MM.1S (cell line): Measurements from ENCODE around the gene NSUN7.

Source experiments
- DNase-seq: peaks from one replicate; pipeline ENCODE4 v3.0.0-alpha.2; 2015
- H2AFZ ChIP-seq: fragments of 300-600 bp; sonication (generic); 2 replicates; pipeline ENCODE4 v1.6.0; 2016; ENCODE audit warnings: antibody characterized with exemption, low read length
- H3F3A ChIP-seq: fragments of 300-600 bp; sonication (generic); 2 replicates; pipeline ENCODE4 v1.6.1; 2016; ENCODE audit warnings: mild to moderate bottlenecking, antibody characterized with exemption, low read length, moderate library complexity, mixed read lengths; ENCODE audit not compliant: insufficient read depth
- H3K27ac ChIP-seq: fragments of 300-600 bp; sonication (generic); 2 replicates; pipeline ENCODE4 v1.5.1; 2016; ENCODE audit warnings: mild to moderate bottlenecking, low read length
- H3K27me3 ChIP-seq: fragments of 300-600 bp; sonication (generic); replicated peaks from 2 replicates; pipeline ENCODE4 v1.6.0; 2016; ENCODE audit warnings: low read length; ENCODE audit not compliant: insufficient read depth
- H3K36me3 ChIP-seq: fragments of 300-600 bp; sonication (generic); replicated peaks from 2 replicates; pipeline ENCODE4 v1.6.1; 2016; ENCODE audit warnings: mild to moderate bottlenecking, low read length, mixed read lengths; ENCODE audit not compliant: insufficient read depth
- H3K4me1 ChIP-seq: fragments of 300-600 bp; sonication (generic); 2 replicates; pipeline ENCODE4 v1.6.1; 2016; ENCODE audit warnings: low read length, mixed read lengths
- H3K4me2 ChIP-seq: fragments of 300-600 bp; sonication (generic); 2 replicates; pipeline ENCODE4 v1.6.0; 2016; ENCODE audit warnings: low read depth, low read length
- H3K4me3 ChIP-seq: fragments of 300-600 bp; sonication (generic); 2 replicates; pipeline ENCODE4 v1.5.1; 2016; ENCODE audit warnings: low read length, mixed read lengths
- H3K79me2 ChIP-seq: fragments of 300-600 bp; sonication (generic); 2 replicates; pipeline ENCODE4 v1.6.1; 2016; ENCODE audit warnings: mixed run types, low read length, mixed read lengths
- H3K9ac ChIP-seq: fragments of 300-600 bp; sonication (generic); 2 replicates; pipeline ENCODE4 v1.6.1; 2016; ENCODE audit warnings: low read length, mixed read lengths
- H3K9me2 ChIP-seq: fragments of 300-600 bp; sonication (generic); replicated peaks from 2 replicates; pipeline ENCODE4 v1.6.1; 2016; ENCODE audit warnings: mild to moderate bottlenecking, low read length, mixed read lengths; ENCODE audit not compliant: insufficient read depth
- H3K9me3 ChIP-seq: fragments of 300-600 bp; sonication (generic); replicated peaks from 2 replicates; pipeline ENCODE4 v1.6.1; 2016; ENCODE audit warnings: mild to moderate bottlenecking, low read length, mixed read lengths; ENCODE audit not compliant: insufficient read depth
- H4K20me1 ChIP-seq: fragments of 300-600 bp; sonication (generic); 2 replicates; pipeline ENCODE4 v1.6.1; 2016; ENCODE audit warnings: mild to moderate bottlenecking, low read length, moderate library complexity, mixed read lengths; ENCODE audit not compliant: insufficient read depth
- EZH2 ChIP-seq: fragments of 300-600 bp; sonication (generic); optimal IDR thresholded peaks from 2 replicates; pipeline ENCODE3; 2017; ENCODE audit warnings: low read depth, mild to moderate bottlenecking, antibody characterized with exemption, low read length, mixed read lengths
- EZH2phosphoT487 ChIP-seq: fragments of 300-600 bp; sonication (generic); IDR thresholded peaks from 2 replicates; pipeline ENCODE4 v1.6.1; 2018; ENCODE audit warnings: antibody characterized with exemption, low read length
- TF ChIP-seq, protein P1 (sequence below): fragments of 300-600 bp; sonication (generic); IDR thresholded peaks from 2 replicates; pipeline ENCODE4 v1.5.1; 2016; ENCODE audit warnings: antibody characterized with exemption, low read length, mixed read lengths

NSUN7 gene

DNA sequence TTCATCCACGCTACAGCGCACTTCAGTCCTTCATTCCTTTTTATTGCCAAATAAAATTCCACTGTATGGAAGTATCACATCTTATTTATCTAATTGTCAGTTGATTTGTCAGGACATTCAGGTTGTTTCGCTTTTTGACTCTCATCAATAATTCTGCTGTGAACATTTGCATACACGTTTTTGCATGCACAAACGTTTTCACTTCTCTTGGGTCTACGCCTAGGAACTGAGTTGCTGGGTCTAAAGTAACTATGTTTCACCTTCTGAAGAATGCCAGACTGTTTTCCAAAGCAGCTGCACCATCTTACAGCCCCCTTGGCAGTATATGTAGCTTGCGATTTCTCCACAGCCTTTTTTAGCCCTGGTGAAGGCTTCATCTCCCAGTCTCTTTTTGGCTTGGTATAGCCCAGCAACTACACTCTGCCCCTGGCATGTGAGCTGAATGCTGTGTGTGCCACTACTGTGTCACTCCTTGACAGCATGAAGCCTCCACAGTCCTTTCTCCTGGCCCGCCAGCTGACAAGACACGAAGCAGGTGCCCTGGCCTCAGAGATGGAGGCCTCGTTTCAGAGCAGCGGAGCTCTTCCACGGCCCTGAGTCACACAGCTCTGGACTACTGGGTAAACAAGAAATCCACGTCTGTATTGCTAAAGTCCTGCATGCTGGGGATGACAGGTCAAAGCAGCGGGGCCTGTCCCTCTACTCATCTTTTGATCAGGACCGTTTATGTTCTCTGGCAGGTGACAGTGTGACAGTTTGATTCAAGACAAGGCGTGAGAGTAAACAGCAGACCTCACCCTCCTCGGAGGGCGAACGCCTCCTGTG is 75.5 kb downstream of the NSUN7 start:
- Histone ChIP-seq H3K27me3 (no peaks in the 10 kb centered on the region), H2AFZ (no peak overlapping the region), H3K9me3 (no peaks in the 10 kb centered on the region), H3K27ac (no peak overlapping the region), H3K4me2 (no peak overlapping the region), H3K9me2 (no peaks in the 10 kb centered on the region), H3F3A (no peaks in the 10 kb centered on the region), H3K79me2 (no peaks in the 10 kb centered on the region), H3K36me3 (no peaks in the 10 kb centered on the region), H3K4me3 (no peak overlapping the region), H4K20me1 (no peaks in the 10 kb centered on the region), H3K9ac (no peak overlapping the region), H3K4me1 (no peaks in the 10 kb centered on the region)
- no peak for DNase-seq
- no peak for TF ChIP-seq EZH2phosphoT487
- TF ChIP-seq EZH2: no peak
- TF ChIP-seq, protein P1, sequence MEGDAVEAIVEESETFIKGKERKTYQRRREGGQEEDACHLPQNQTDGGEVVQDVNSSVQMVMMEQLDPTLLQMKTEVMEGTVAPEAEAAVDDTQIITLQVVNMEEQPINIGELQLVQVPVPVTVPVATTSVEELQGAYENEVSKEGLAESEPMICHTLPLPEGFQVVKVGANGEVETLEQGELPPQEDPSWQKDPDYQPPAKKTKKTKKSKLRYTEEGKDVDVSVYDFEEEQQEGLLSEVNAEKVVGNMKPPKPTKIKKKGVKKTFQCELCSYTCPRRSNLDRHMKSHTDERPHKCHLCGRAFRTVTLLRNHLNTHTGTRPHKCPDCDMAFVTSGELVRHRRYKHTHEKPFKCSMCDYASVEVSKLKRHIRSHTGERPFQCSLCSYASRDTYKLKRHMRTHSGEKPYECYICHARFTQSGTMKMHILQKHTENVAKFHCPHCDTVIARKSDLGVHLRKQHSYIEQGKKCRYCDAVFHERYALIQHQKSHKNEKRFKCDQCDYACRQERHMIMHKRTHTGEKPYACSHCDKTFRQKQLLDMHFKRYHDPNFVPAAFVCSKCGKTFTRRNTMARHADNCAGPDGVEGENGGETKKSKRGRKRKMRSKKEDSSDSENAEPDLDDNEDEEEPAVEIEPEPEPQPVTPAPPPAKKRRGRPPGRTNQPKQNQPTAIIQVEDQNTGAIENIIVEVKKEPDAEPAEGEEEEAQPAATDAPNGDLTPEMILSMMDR: no peak

DNA sequence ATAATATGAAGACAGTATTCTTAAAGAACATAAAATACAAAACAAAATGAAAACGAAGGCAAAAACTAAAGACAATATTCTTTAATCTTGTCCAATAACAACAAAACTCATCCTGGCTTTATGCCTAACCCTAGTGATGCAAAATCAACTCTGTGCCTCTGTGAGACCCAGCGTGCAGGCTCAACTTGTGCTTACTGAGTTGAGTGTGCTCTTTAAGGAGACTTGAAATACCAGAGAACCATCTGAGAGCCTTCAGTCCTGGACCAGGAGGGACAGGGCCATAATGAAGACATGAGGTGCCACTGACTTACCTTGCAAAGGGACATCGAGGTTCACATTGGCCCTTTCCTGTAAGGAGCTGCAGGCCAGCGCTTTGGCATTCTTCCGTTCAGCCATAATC is 77.1 kb downstream of the NSUN7 start:
- Histone ChIP-seq H3K9me2 (no peaks in the 10 kb centered on the region), H3K36me3 (no peaks in the 10 kb centered on the region), H3K4me2 (no peak overlapping the region), H3K27me3 (no peaks in the 10 kb centered on the region), H4K20me1 (no peaks in the 10 kb centered on the region), H3K4me3 (no peak overlapping the region), H3K9ac (no peak overlapping the region), H3K4me1 (no peaks in the 10 kb centered on the region), H3K9me3 (no peaks in the 10 kb centered on the region), H3K27ac (no peak overlapping the region), H3F3A (no peaks in the 10 kb centered on the region), H2AFZ (no peak overlapping the region), H3K79me2 (no peaks in the 10 kb centered on the region)
- DNase-seq: no peak
- no peak for TF ChIP-seq EZH2phosphoT487
- TF ChIP-seq EZH2: no peak
- TF ChIP-seq, protein P1: no peak

DNA sequence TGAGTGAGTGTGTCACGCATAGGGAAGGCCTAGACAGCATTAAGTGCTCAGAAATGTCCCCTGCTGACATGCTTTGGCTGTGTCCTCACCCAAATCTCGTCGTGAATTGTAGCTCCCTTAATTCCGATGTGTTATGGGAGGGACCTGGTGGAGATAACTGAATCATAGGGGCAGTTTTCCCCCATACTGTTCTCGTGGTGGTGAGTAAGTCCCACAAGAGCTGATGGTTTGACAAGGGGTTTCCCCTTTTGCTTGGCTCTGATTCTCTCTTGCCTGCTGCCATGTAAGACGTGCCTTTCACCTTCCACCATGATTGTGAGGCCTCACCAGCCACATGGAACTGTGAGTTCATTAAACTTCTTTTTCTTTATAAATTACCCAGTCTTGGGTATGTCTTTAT is 78.0 kb downstream of the NSUN7 start:
- TF ChIP-seq EZH2 (no peak), EZH2phosphoT487 (no peak)
- TF ChIP-seq, protein P1: no peak
- Histone ChIP-seq H3K36me3 (no peaks in the 10 kb centered on the region), H3K4me3 (no peak overlapping the region), H2AFZ (no peak overlapping the region), H3K9me3 (no peaks in the 10 kb centered on the region), H4K20me1 (no peaks in the 10 kb centered on the region), H3K9me2 (no peaks in the 10 kb centered on the region), H3F3A (no peaks in the 10 kb centered on the region), H3K4me2 (no peak overlapping the region), H3K79me2 (no peaks in the 10 kb centered on the region), H3K27ac (no peak overlapping the region), H3K9ac (no peak overlapping the region), H3K4me1 (no peaks in the 10 kb centered on the region), H3K27me3 (no peaks in the 10 kb centered on the region)
- DNase-seq: no peak
